ENCODE results near the gene ARHGAP1. TPM values are rescaled to one million over a fixed set of nuclear protein-coding genes. Genes with fewer than 3 reads are reported as not detected.
"Not testable (repeated sequence)": the region's sequence is repeated elsewhere in the genome, so short reads cannot be mapped to it uniquely, and the experiment has no call there.

The ARHGAP1 gene
- total RNA-seq, 1 experiment from 2014 or later, result 43.5 TPM

- no TSS peak for BruUV-seq (replicated peaks)
- ATAC-seq, result peak; percentile 40
- ChIA-PET POLR2A (no interaction called here), CTCF (no interaction called here)
- in situ Hi-C loops (cut with HindIII; ENCODE audit: low pct_unique_long_range_greater_than_20kb, low sequenced_read_pairs), result no loop called here
- TF ChIP-seq POLR2AphosphoS5 (IDR thresholded peaks at IDR 0.05; ENCODE audit: low read depth, low read length) (no peak), SIN3A (IDR thresholded peaks at IDR 0.05; ENCODE audit: borderline replicate concordance, insufficient read depth, low read depth, low read length) (no peak), TCF7L2 (IDR thresholded peaks at IDR 0.05; ENCODE audit: low read depth, low read length) (no peak)
- TF ChIP-seq, protein P1, sequence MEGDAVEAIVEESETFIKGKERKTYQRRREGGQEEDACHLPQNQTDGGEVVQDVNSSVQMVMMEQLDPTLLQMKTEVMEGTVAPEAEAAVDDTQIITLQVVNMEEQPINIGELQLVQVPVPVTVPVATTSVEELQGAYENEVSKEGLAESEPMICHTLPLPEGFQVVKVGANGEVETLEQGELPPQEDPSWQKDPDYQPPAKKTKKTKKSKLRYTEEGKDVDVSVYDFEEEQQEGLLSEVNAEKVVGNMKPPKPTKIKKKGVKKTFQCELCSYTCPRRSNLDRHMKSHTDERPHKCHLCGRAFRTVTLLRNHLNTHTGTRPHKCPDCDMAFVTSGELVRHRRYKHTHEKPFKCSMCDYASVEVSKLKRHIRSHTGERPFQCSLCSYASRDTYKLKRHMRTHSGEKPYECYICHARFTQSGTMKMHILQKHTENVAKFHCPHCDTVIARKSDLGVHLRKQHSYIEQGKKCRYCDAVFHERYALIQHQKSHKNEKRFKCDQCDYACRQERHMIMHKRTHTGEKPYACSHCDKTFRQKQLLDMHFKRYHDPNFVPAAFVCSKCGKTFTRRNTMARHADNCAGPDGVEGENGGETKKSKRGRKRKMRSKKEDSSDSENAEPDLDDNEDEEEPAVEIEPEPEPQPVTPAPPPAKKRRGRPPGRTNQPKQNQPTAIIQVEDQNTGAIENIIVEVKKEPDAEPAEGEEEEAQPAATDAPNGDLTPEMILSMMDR (IDR thresholded peaks at IDR 0.05), result no peak
- TF ChIP-seq, protein P2, sequence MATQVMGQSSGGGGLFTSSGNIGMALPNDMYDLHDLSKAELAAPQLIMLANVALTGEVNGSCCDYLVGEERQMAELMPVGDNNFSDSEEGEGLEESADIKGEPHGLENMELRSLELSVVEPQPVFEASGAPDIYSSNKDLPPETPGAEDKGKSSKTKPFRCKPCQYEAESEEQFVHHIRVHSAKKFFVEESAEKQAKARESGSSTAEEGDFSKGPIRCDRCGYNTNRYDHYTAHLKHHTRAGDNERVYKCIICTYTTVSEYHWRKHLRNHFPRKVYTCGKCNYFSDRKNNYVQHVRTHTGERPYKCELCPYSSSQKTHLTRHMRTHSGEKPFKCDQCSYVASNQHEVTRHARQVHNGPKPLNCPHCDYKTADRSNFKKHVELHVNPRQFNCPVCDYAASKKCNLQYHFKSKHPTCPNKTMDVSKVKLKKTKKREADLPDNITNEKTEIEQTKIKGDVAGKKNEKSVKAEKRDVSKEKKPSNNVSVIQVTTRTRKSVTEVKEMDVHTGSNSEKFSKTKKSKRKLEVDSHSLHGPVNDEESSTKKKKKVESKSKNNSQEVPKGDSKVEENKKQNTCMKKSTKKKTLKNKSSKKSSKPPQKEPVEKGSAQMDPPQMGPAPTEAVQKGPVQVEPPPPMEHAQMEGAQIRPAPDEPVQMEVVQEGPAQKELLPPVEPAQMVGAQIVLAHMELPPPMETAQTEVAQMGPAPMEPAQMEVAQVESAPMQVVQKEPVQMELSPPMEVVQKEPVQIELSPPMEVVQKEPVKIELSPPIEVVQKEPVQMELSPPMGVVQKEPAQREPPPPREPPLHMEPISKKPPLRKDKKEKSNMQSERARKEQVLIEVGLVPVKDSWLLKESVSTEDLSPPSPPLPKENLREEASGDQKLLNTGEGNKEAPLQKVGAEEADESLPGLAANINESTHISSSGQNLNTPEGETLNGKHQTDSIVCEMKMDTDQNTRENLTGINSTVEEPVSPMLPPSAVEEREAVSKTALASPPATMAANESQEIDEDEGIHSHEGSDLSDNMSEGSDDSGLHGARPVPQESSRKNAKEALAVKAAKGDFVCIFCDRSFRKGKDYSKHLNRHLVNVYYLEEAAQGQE (IDR thresholded peaks at IDR 0.05; ENCODE audit: insufficient read depth in 1 of 2, low read depth in 2 of 2, low read length in 1 of 2), result no peak
- Histone ChIP-seq H3K27me3 (ENCODE audit: control insufficient read depth, insufficient read depth, low read length) (no peaks in the 10 kb centered on the region), H3K36me3 (ENCODE audit: control insufficient read depth, insufficient read depth, low read length) (no peaks in the 10 kb centered on the region), H3K9me3 (ENCODE audit: control insufficient read depth, insufficient read depth, low read depth, low read length) (no peaks in the 10 kb centered on the region), H3K27ac (ENCODE audit: low read length) (no peak overlapping the region), H3K4me3 (ENCODE audit: low read depth in 2 of 2, low read length in 2 of 2) (no peak overlapping the region), H3K4me1 (ENCODE audit: control insufficient read depth, insufficient read depth, low read length) (no peaks in the 10 kb centered on the region; the same call in 1 of the 2 replicates)
- intact Hi-C loops (cut with micrococcal nuclease; ENCODE audit: unreplicated experiment), result no loop called here
- no peak for DNase-seq (ENCODE audit: low read depth, low spot score)
Measured at GRCh38 chr11:46711303-46711702, 10.9 kb upstream of the ARHGAP1 start.

GRCh38 chr11:46710821-46711269 is 10.4 kb upstream of the ARHGAP1 start:
- ChIA-PET POLR2A (no interaction called here), CTCF (no interaction called here)
- in situ Hi-C loops (cut with HindIII; ENCODE audit: low pct_unique_long_range_greater_than_20kb, low sequenced_read_pairs) (no loop called here), intact Hi-C loops (cut with micrococcal nuclease; ENCODE audit: unreplicated experiment) (no loop called here)
- Histone ChIP-seq H3K36me3 (ENCODE audit: control insufficient read depth, insufficient read depth, low read length) (no peaks in the 10 kb centered on the region), H3K9me3 (ENCODE audit: control insufficient read depth, insufficient read depth, low read depth, low read length) (no peaks in the 10 kb centered on the region), H3K4me1 (ENCODE audit: control insufficient read depth, insufficient read depth, low read length) (no peaks in the 10 kb centered on the region; the same call in 1 of the 2 replicates), H3K27me3 (ENCODE audit: control insufficient read depth, insufficient read depth, low read length) (no peaks in the 10 kb centered on the region), H3K27ac (ENCODE audit: low read length) (no peak overlapping the region; the same call in 1 of the 2 replicates), H3K4me3 (ENCODE audit: low read depth in 2 of 2, low read length in 2 of 2) (no peak overlapping the region)
- ATAC-seq (peak; percentile 76), DNase-seq (ENCODE audit: low read depth, low spot score) (peak; percentile 86)
- no TSS peak for BruUV-seq (replicated peaks)
- TF ChIP-seq POLR2AphosphoS5 (IDR thresholded peaks at IDR 0.05; ENCODE audit: low read depth, low read length) (no peak), SIN3A (IDR thresholded peaks at IDR 0.05; ENCODE audit: borderline replicate concordance, insufficient read depth, low read depth, low read length) (no peak)
- TF ChIP-seq, protein P2 (IDR thresholded peaks at IDR 0.05; ENCODE audit: insufficient read depth in 1 of 2, low read depth in 2 of 2, low read length in 1 of 2), result no peak
- TF ChIP-seq, protein P1 (IDR thresholded peaks at IDR 0.05), result no peak

- CTCF ChIA-PET; H3K36me3 ChIP-seq (ENCODE audit: control insufficient read depth, insufficient read depth, low read length): not testable (repeated sequence)
- POLR2A ChIA-PET, result interaction anchor here (0.7 kb wide), 1 partner anchor 10 kb away, joined by 6 read pairs; no protein-coding TSS in a partner anchor
Measured at GRCh38 chr11:46709351-46709750, 8.9 kb upstream of the ARHGAP1 start.

More at GRCh38 chr11:46709351-46709750, 8.9 kb upstream of the ARHGAP1 start:
- intact Hi-C loops (cut with micrococcal nuclease; ENCODE audit: unreplicated experiment); H3K27me3 ChIP-seq (ENCODE audit: control insufficient read depth, insufficient read depth, low read length); DNase-seq (ENCODE audit: low read depth, low spot score); H3K4me1 ChIP-seq (ENCODE audit: control insufficient read depth, insufficient read depth, low read length); in situ Hi-C loops (cut with HindIII; ENCODE audit: low pct_unique_long_range_greater_than_20kb, low sequenced_read_pairs); H3K27ac ChIP-seq (ENCODE audit: low read length); ATAC-seq; BruUV-seq (replicated peaks); H3K4me3 ChIP-seq (ENCODE audit: low read depth in 2 of 2, low read length in 2 of 2); H3K9me3 ChIP-seq (ENCODE audit: control insufficient read depth, insufficient read depth, low read depth, low read length): not testable (repeated sequence)

All from Panc1 (cell line).